Parathyroid adenoma (tissue), 2 donors: ENCODE results near the gene C7orf25.

Source experiments
- H2AFZ ChIP-seq: fragments of 300-600 bp; sonication (generic); one replicate; pipeline ENCODE4 v1.7.0; 2017; ENCODE audit warnings: antibody characterized with exemption, mild to moderate bottlenecking
- H3K27ac ChIP-seq: fragments of 300-600 bp; sonication (generic); one replicate; pipeline ENCODE4 v1.7.0; 2017
- H3K27me3 ChIP-seq: fragments of 300-600 bp; sonication (generic); one replicate; pipeline ENCODE4 v1.7.0; 2017; ENCODE audit warnings: low read length; ENCODE audit not compliant: control insufficient read depth, insufficient read depth
- H3K36me3 ChIP-seq: fragments of 300-600 bp; sonication (generic); one replicate; pipeline ENCODE4 v1.7.0; 2017; ENCODE audit warnings: low read length; ENCODE audit not compliant: control insufficient read depth, insufficient read depth
- H3K4me1 ChIP-seq: fragments of 300-600 bp; sonication (generic); one replicate; pipeline ENCODE4 v1.7.0; 2017; ENCODE audit warnings: control low read depth
- H3K4me2 ChIP-seq: fragments of 300-600 bp; sonication (generic); one replicate; pipeline ENCODE4 v1.7.0; 2017; ENCODE audit warnings: low read length
- H3K4me3 ChIP-seq: fragments of 300-600 bp; sonication (generic); one replicate; pipeline ENCODE4 v1.7.0; 2017; ENCODE audit warnings: low read depth, low read length
- H3K79me2 ChIP-seq: fragments of 300-600 bp; sonication (generic); one replicate; pipeline ENCODE4 v1.7.0; 2017; ENCODE audit warnings: control low read depth
- H3K9ac ChIP-seq: fragments of 300-600 bp; sonication (generic); one replicate; pipeline ENCODE4 v1.7.0; 2017; ENCODE audit warnings: mild to moderate bottlenecking
- H3K9me3 ChIP-seq: fragments of 300-600 bp; sonication (generic); one replicate; pipeline ENCODE4 v1.7.0; 2017; ENCODE audit warnings: low read length; ENCODE audit not compliant: control insufficient read depth
- CTCF ChIP-seq: fragments of 300-600 bp; sonication (generic); IDR thresholded peaks from one replicate; pipeline ENCODE4 v1.7.0; 2017; ENCODE audit warnings: antibody characterized with exemption, mild to moderate bottlenecking
- donor health status: primary hyperparathyroidism.

Gene C7orf25

GRCh38 chr7:42878303-42878702, 33.6 kb downstream of the C7orf25 start:
- H3K27me3 ChIP-seq, result no peaks in the 10 kb centered on the region
- H3K4me3 ChIP-seq, result no peak overlapping the region
- no peak overlapping the region for H3K9ac ChIP-seq
- H3K4me1 ChIP-seq, result no peaks in the 10 kb centered on the region
- no peak overlapping the region for H3K4me2 ChIP-seq
- no peak overlapping the region for H2AFZ ChIP-seq
- H3K9me3 ChIP-seq, result no peaks in the 10 kb centered on the region
- H3K79me2 ChIP-seq, result no peaks in the 10 kb centered on the region
- TF ChIP-seq CTCF, result no peak
- no peaks in the 10 kb centered on the region for H3K36me3 ChIP-seq
- no peak overlapping the region for H3K27ac ChIP-seq

- H2AFZ ChIP-seq, result no peak overlapping the region
- H3K27ac ChIP-seq, result no peak overlapping the region
- TF ChIP-seq CTCF, result no peak
Measured at GRCh38 chr7:42877862-42878261, 34.0 kb downstream of the C7orf25 start.

GRCh38 chr7:42876182-42877068, 35.4 kb downstream of the C7orf25 start:
- peak; percentile 76 for TF ChIP-seq CTCF
- H3K9ac ChIP-seq, result no peak overlapping the region
- no peaks in the 10 kb centered on the region for H3K4me1 ChIP-seq
- no peak overlapping the region for H3K4me2 ChIP-seq
- no peak overlapping the region for H3K27ac ChIP-seq
- H2AFZ ChIP-seq, result no peak overlapping the region
- H3K9me3 ChIP-seq, result no peaks in the 10 kb centered on the region
- no peaks in the 10 kb centered on the region for H3K79me2 ChIP-seq
- no peaks in the 10 kb centered on the region for H3K27me3 ChIP-seq
- H3K36me3 ChIP-seq, result no peaks in the 10 kb centered on the region
- H3K4me3 ChIP-seq, result no peak overlapping the region

More at GRCh38 chr7:42877862-42878261, 34.0 kb downstream of the C7orf25 start:
- H3K79me2 ChIP-seq, result no peaks in the 10 kb centered on the region
- H3K9me3 ChIP-seq, result no peaks in the 10 kb centered on the region
- no peak overlapping the region for H3K9ac ChIP-seq
- H3K4me1 ChIP-seq, result no peaks in the 10 kb centered on the region
- H3K4me2 ChIP-seq, result no peak overlapping the region
- H3K27me3 ChIP-seq, result no peaks in the 10 kb centered on the region
- H3K4me3 ChIP-seq, result no peak overlapping the region
- no peaks in the 10 kb centered on the region for H3K36me3 ChIP-seq

GRCh38 chr7:42869131-42870020, 42.5 kb downstream of the C7orf25 start:
- no peak overlapping the region for H3K27ac ChIP-seq
- no peaks in the 10 kb centered on the region for H3K4me1 ChIP-seq
- no peaks in the 10 kb centered on the region for H3K9me3 ChIP-seq
- H3K4me2 ChIP-seq, result no peak overlapping the region
- no peak overlapping the region for H3K9ac ChIP-seq
- H3K36me3 ChIP-seq, result no peaks in the 10 kb centered on the region
- no peak for TF ChIP-seq CTCF
- H3K27me3 ChIP-seq, result no peaks in the 10 kb centered on the region
- no peak overlapping the region for H3K4me3 ChIP-seq
- no peaks in the 10 kb centered on the region for H3K79me2 ChIP-seq
- no peak overlapping the region for H2AFZ ChIP-seq
